ENCODE measurements around the gene PKD2L1.

Gene PKD2L1

DNA sequence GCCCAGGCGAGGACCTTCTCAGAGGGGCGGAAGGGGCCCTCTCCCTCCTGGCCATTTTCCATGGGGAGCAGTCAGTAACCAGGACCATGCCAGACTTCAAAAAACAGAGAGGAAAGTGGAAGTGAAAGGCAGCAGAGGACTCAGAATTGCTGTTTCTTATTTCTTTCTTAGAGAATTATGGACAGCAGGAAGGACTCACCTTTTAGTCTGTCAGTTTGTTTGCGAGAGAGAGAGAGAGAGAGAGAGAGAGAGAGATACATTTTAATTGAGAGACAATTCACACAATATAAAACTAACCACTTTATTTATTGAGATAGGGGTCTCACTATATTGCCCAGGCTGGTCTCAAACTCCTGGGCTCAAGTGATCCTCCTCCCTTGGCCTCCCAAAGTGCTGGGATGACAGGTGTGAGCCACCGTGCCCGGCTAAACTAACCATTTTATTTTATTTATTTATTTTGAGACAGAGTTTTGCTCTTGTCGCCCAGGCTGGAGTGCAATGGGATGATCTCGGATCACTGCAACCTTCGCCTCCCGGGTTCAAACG is 41.5 kb upstream of the PKD2L1 start:
- DNase-seq (ENCODE audit: low read depth in 2 of 2) = no peak
- H3K4me3 ChIP-seq (replicated peaks in 1 of 2; ENCODE audit: low read depth in 2 of 2, low read length in 2 of 2) = no peak overlapping the region
- TF ChIP-seq, protein P1, sequence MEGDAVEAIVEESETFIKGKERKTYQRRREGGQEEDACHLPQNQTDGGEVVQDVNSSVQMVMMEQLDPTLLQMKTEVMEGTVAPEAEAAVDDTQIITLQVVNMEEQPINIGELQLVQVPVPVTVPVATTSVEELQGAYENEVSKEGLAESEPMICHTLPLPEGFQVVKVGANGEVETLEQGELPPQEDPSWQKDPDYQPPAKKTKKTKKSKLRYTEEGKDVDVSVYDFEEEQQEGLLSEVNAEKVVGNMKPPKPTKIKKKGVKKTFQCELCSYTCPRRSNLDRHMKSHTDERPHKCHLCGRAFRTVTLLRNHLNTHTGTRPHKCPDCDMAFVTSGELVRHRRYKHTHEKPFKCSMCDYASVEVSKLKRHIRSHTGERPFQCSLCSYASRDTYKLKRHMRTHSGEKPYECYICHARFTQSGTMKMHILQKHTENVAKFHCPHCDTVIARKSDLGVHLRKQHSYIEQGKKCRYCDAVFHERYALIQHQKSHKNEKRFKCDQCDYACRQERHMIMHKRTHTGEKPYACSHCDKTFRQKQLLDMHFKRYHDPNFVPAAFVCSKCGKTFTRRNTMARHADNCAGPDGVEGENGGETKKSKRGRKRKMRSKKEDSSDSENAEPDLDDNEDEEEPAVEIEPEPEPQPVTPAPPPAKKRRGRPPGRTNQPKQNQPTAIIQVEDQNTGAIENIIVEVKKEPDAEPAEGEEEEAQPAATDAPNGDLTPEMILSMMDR (IDR thresholded peaks at IDR 0.05; ENCODE audit: low read depth, low read length) = no peak

GRCh38 chr10:100370714-100371481 is 40.9 kb upstream of the PKD2L1 start:
- TF ChIP-seq, protein P1 (IDR thresholded peaks at IDR 0.05; ENCODE audit: low read depth, low read length) = no peak
- no peak overlapping the region for H3K4me3 ChIP-seq (replicated peaks in 1 of 2; ENCODE audit: low read depth in 2 of 2, low read length in 2 of 2)
- peak; percentile 87 to 95 for DNase-seq (ENCODE audit: low read depth in 2 of 2)

DNA sequence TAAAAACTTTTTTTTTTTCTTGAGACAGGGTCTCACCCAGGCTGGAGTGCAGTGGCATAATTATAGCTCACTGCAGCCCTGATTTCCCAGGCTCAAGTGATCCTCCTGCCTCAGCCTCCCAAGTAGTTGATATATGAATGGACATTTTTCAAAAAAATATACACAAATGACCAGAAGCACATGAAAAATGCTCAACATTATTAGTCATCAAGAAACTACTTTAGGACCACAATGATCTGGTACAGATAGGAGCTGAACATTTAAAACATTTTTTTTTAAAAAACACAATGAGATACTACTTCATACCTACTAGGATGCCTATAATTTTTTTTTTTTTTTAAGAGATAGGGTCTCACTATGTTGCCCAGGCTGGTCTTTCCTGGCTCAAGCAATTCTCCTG is 38.7 kb upstream of the PKD2L1 start:
- TF ChIP-seq, protein P1 (IDR thresholded peaks at IDR 0.05; ENCODE audit: low read depth, low read length) = no peak
- no peak overlapping the region for H3K4me3 ChIP-seq (replicated peaks in 1 of 2; ENCODE audit: low read depth in 2 of 2, low read length in 2 of 2)
- DNase-seq (ENCODE audit: low read depth in 2 of 2) = no peak

DNA sequence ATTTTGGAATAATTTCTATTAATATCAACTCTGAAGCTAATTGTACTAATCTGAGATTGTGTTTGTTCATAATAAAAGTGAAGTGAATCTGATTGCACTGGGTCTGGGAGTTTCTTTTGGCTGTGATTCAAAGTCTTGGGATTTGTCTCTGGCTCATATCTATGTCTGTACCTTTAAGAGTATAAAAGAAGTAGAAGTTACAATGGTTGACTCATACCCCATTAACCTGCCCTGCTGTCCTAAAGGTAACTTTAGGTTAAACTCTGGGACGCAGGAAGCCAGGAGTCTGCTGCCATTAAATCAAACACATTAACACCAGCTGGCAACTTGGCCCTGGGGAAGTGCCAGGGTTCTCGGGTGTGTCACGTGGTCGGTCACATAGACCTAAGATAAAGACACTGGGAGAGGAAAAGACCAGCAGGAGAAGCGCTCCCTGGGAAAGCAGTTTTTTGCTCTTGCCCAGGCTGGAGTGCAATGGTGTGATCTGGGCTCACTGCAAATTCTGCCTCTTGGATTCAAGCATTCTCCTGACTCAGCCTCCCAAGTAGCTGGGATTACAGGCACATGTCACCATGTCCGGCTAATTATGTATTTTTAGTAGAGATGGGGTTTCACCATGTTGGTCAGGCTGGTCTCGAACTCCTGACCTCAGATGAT is 34.8 kb upstream of the PKD2L1 start:
- TF ChIP-seq, protein P1 (IDR thresholded peaks at IDR 0.05; ENCODE audit: low read depth, low read length) = no peak
- peak; percentile 74 to 88 for DNase-seq (ENCODE audit: low read depth in 2 of 2)

DNA sequence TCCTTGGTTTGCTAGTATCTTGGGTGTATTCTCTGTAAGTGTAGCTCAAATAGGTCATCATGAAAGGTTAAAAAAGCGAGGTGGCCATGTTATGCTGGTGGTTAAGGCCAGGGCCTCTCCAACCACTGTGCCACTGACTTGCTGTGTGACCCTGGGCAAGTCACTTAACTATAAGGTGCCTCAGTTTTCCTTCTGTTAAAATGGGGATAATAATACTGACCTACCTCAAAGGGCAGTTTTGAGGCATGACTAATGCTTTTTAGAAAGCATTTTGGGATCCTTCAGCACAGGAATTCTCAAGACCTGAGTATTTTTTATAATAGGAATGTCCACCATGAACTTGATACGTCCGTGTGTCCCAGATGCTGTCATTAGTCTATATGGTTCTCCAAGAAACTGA is 34.1 kb upstream of the PKD2L1 start:
- no peak for DNase-seq (ENCODE audit: low read depth in 2 of 2)
- TF ChIP-seq, protein P1 (IDR thresholded peaks at IDR 0.05; ENCODE audit: low read depth, low read length) = no peak
- no peak overlapping the region for H3K4me3 ChIP-seq (replicated peaks in 1 of 2; ENCODE audit: low read depth in 2 of 2, low read length in 2 of 2)

More for the DNA sequence above, 34.8 kb upstream of the PKD2L1 start:
- H3K4me3 ChIP-seq (replicated peaks in 1 of 2; ENCODE audit: low read depth in 2 of 2, low read length in 2 of 2) = no peak overlapping the region

DNA sequence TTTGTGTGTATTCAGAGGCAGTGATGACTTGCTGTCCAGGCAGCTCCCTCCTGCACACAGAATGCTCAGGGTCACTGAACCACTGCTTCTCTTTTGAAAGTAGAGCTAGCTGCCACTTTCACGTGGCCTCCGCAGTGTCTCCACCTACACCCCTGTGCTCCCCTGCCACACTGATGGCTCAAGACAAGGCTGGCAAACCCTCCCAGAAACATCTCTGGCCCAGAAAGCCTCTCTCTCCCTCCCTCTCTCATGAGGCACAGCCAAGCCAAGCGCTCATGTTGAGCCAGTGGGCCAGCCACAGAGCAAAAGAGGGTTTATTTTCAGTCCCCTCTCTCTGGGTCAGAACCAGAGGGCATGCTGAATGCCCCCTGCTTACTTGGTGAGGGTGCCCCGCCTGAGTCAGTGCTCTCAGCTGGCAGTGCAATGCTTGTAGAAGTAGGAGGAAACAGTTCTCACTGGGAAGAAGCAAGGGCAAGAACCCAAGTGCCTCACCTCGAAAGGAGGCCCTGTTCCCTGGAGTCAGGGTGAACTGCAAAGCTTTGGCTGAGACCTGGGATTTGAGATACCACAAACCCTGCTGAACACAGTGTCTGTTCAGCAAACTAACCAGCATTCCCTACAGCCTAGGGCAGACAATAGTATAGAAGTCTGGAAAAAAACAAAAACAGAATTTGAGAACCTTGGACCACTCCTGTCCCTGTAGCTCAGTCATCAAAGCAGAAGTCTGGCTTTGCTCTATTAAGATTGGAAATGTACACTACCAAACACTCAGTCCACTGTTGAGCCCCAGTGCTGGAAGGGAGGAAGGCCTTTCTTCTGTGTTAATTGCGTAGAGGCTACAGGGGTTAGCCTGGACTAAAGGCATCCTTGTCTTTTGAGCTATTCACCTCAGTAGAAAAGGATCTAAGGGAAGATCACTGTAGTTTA is 32.8 kb upstream of the PKD2L1 start:
- TF ChIP-seq, protein P1 (IDR thresholded peaks at IDR 0.05; ENCODE audit: low read depth, low read length) = no peak
- DNase-seq (ENCODE audit: low read depth in 2 of 2) = no peak
- no peak overlapping the region for H3K4me3 ChIP-seq (replicated peaks in 1 of 2; ENCODE audit: low read depth in 2 of 2, low read length in 2 of 2)
